Mammary epithelial cell (primary cell): Measurements from ENCODE around the gene CERCAM.

Source experiments
- CTCF ChIP-seq, 2 donors: IDR thresholded peaks in 1 of 2; conservative IDR thresholded peaks in 1 of 2; 2 replicates each; pipeline ENCODE4 v1.5.1; 2011 to 2012; ENCODE audit warnings: inconsistent platforms in 2 of 2, low read length in 2 of 2, mild to moderate bottlenecking in 2 of 2, control low read depth in 1 of 2, low read depth in 1 of 2; ENCODE audit not compliant: insufficient read depth in 1 of 2; ENCODE audit errors: extremely low read depth in 1 of 2
- EZH2 ChIP-seq: IDR thresholded peaks from 2 replicates; pipeline ENCODE4 v1.6.1; 2012; ENCODE audit warnings: low read length, inconsistent platforms, borderline replicate concordance

GRCh38 chr9:128383791-128384190 lies 36.9 kb upstream of the CERCAM start:
- TF ChIP-seq CTCF (conservative IDR thresholded peaks at IDR 0.05 in 1 of 2, IDR thresholded peaks at IDR 0.05 in 1 of 2; ENCODE audit: extremely low read depth in 1 of 2, insufficient read depth in 1 of 2, low read depth in 1 of 2, low read length in 2 of 2): no peak
- TF ChIP-seq EZH2: no peak
